ENCODE data around the gene RREB1. TPM values are rescaled to one million over a fixed set of nuclear protein-coding genes. Genes with fewer than 3 reads are reported as not detected.
A peak's percentile ranks its signal among the peaks of the same experiment; 100 is the strongest.

Gene RREB1
- total and polyA plus RNA-seq, 2 experiments from 2014 or later: 6.4 to 12.4 TPM

GRCh38 chr6:7106215-7106751 lies 1.5 kb upstream of the RREB1 start:
- TF ChIP-seq EZH2phosphoT487 (IDR thresholded peaks at IDR 0.05; ENCODE audit: insufficient read depth, low read depth): no peak
- no peak for TF ChIP-seq EZH2 (IDR thresholded peaks at IDR 0.05; ENCODE audit: insufficient read depth, poor library complexity, severe bottlenecking)
- no peaks in the 10 kb centered on the region for H3K36me3 ChIP-seq (ENCODE audit: low read depth)
- no peaks in the 10 kb centered on the region for H3K9me2 ChIP-seq (ENCODE audit: insufficient read depth)
- no peak for DNase-seq
- H3K4me1 ChIP-seq (ENCODE audit: insufficient read depth): peaks cover 16% of the 10 kb centered on the region
- peak overlapping the region; percentile 90 for H2AFZ ChIP-seq
- in situ Hi-C loops (cut with MboI): loop anchor here (10.0 kb wide), 1 partner anchor 139 kb away; no protein-coding TSS in a partner anchor
- H3K4me2 ChIP-seq (ENCODE audit: unreplicated experiment): peak overlapping the region; percentile 74
- 76 to 78% methylated on average over 10 of the region's 10 CpGs for WGBS, 2 experiments (ENCODE audit: low coverage in 1 of 2, low lambda C conversion rate in 2 of 2, missing lambda C conversion rate in 2 of 2)
- H3K27ac ChIP-seq: peak overlapping the region; percentile 81
- H4K20me1 ChIP-seq (ENCODE audit: insufficient read depth): peaks cover 6% of the 10 kb centered on the region; the same call in 1 of the 2 replicates
- no peaks in the 10 kb centered on the region for H3K27me3 ChIP-seq (replicated peaks; ENCODE audit: insufficient read depth)
- H3F3A ChIP-seq (ENCODE audit: insufficient read depth): peaks cover 6% of the 10 kb centered on the region
- H3K9ac ChIP-seq: peak overlapping the region; percentile 91
- H3K9me3 ChIP-seq (ENCODE audit: low read depth): no peaks in the 10 kb centered on the region
- peaks cover 23% of the 10 kb centered on the region for H3K79me2 ChIP-seq (ENCODE audit: insufficient read depth)
- H3K4me3 ChIP-seq: peak overlapping the region; percentile 92; the same call in 1 of the 2 replicates

GRCh38 chr6:7106752-7107577 lies 796 bp upstream of the RREB1 start:
- no peak for TF ChIP-seq EZH2 (IDR thresholded peaks at IDR 0.05; ENCODE audit: insufficient read depth, poor library complexity, severe bottlenecking)
- DNase-seq: peak; percentile 62
- 3% methylated on average over 42 to 64 of the region's 66 CpGs for WGBS, 2 experiments (ENCODE audit: low coverage in 1 of 2, low lambda C conversion rate in 2 of 2, missing lambda C conversion rate in 2 of 2)

GRCh38 chr6:7108196-7108963 lies 619 bp downstream of the RREB1 start:
- TF ChIP-seq EZH2 (IDR thresholded peaks at IDR 0.05; ENCODE audit: insufficient read depth, poor library complexity, severe bottlenecking): no peak
- no peak for TF ChIP-seq EZH2phosphoT487 (IDR thresholded peaks at IDR 0.05; ENCODE audit: insufficient read depth, low read depth)
- H3K4me3 ChIP-seq: peak overlapping the region; percentile 92
- 1% methylated on average over 35 to 91 of the region's 94 CpGs for WGBS, 2 experiments (ENCODE audit: low coverage in 1 of 2, low lambda C conversion rate in 2 of 2, missing lambda C conversion rate in 2 of 2)
- H2AFZ ChIP-seq: peak overlapping the region; percentile 90
- H3F3A ChIP-seq (ENCODE audit: insufficient read depth): peaks cover 8% of the 10 kb centered on the region
- H3K4me1 ChIP-seq (ENCODE audit: insufficient read depth): peaks cover 35% of the 10 kb centered on the region
- no peaks in the 10 kb centered on the region for H3K27me3 ChIP-seq (replicated peaks; ENCODE audit: insufficient read depth)
- peak overlapping the region; percentile 91 for H3K9ac ChIP-seq
- H3K27ac ChIP-seq: peak overlapping the region; percentile 81
- H3K79me2 ChIP-seq (ENCODE audit: insufficient read depth): peaks cover 44% of the 10 kb centered on the region
- DNase-seq: peak; percentile 81
- H3K9me2 ChIP-seq (ENCODE audit: insufficient read depth): no peaks in the 10 kb centered on the region
- no peaks in the 10 kb centered on the region for H3K9me3 ChIP-seq (ENCODE audit: low read depth)
- peaks cover 7% of the 10 kb centered on the region; the same call in 1 of the 2 replicates for H4K20me1 ChIP-seq (ENCODE audit: insufficient read depth)
- in situ Hi-C loops (cut with MboI): loop anchor here (10.0 kb wide), 1 partner anchor 136 kb away; no protein-coding TSS in a partner anchor
- no peaks in the 10 kb centered on the region for H3K36me3 ChIP-seq (ENCODE audit: low read depth)
- peak overlapping the region; percentile 74 for H3K4me2 ChIP-seq (ENCODE audit: unreplicated experiment)

More at GRCh38 chr6:7106752-7107577, 796 bp upstream of the RREB1 start:
- Histone ChIP-seq H3K9me3 (ENCODE audit: low read depth) (no peaks in the 10 kb centered on the region), H3K4me1 (ENCODE audit: insufficient read depth) (peaks cover 23% of the 10 kb centered on the region), H3K36me3 (ENCODE audit: low read depth) (no peaks in the 10 kb centered on the region), H2AFZ (peak overlapping the region; percentile 90), H3F3A (ENCODE audit: insufficient read depth) (peaks cover 6% of the 10 kb centered on the region), H3K27me3 (replicated peaks; ENCODE audit: insufficient read depth) (no peaks in the 10 kb centered on the region), H3K27ac (peak overlapping the region; percentile 81), H4K20me1 (ENCODE audit: insufficient read depth) (peaks cover 6% of the 10 kb centered on the region; the same call in 1 of the 2 replicates), H3K9ac (peak overlapping the region; percentile 91), H3K4me3 (peak overlapping the region; percentile 92), H3K9me2 (ENCODE audit: insufficient read depth) (no peaks in the 10 kb centered on the region), H3K4me2 (ENCODE audit: unreplicated experiment) (peak overlapping the region; percentile 74), H3K79me2 (ENCODE audit: insufficient read depth) (peaks cover 30% of the 10 kb centered on the region)
- in situ Hi-C loops (cut with MboI): loop anchor here (10.0 kb wide), 1 partner anchor 138 kb away; no protein-coding TSS in a partner anchor
